Measurements from ENCODE around the gene AFF3. TPM values are rescaled to one million over a fixed set of nuclear protein-coding genes. Genes with fewer than 3 reads are reported as not detected.

AFF3 gene
- total RNA-seq, 4 donors from 2014 or later, result 5.3 to 216 (median 12.5) TPM

GRCh38 chr2:99648178-99648844 lies 494.1 kb downstream of the AFF3 start:
- Histone ChIP-seq H3K4me1 (peaks cover 0 to 7% (median 0%) of the 10 kb centered on the region in 4 donors), H3K36me3 (no peaks in the 10 kb centered on the region), H3K27ac (no peak overlapping the region), H3K27me3 (no peaks in the 10 kb centered on the region), H3K4me3 (no peak overlapping the region), H3K9me3 (no peaks in the 10 kb centered on the region)
- no peak for TF ChIP-seq POLR2A (IDR thresholded peaks at IDR 0.05)
- no peak for TF ChIP-seq CTCF (IDR thresholded peaks at IDR 0.05)
- DNase-seq, result no peak

GRCh38 chr2:99645960-99646359 lies 496.4 kb downstream of the AFF3 start:
- Histone ChIP-seq H3K27ac (no peak overlapping the region), H3K27me3 (no peaks in the 10 kb centered on the region), H3K4me3 (no peak overlapping the region), H3K36me3 (no peaks in the 10 kb centered on the region), H3K9me3 (no peaks in the 10 kb centered on the region), H3K4me1 (peaks cover 0 to 7% (median 0%) of the 10 kb centered on the region in 4 donors)
- no peak for DNase-seq
- TF ChIP-seq CTCF (IDR thresholded peaks at IDR 0.05) (no peak), POLR2A (IDR thresholded peaks at IDR 0.05) (no peak)

GRCh38 chr2:99644419-99644787 lies 498.0 kb downstream of the AFF3 start:
- Histone ChIP-seq H3K36me3 (no peaks in the 10 kb centered on the region), H3K27me3 (no peaks in the 10 kb centered on the region), H3K4me1 (peaks cover 0 to 7% (median 0%) of the 10 kb centered on the region in 4 donors), H3K4me3 (no peak overlapping the region), H3K9me3 (no peaks in the 10 kb centered on the region), H3K27ac (no peak overlapping the region)
- no peak for DNase-seq
- no peak for TF ChIP-seq CTCF (IDR thresholded peaks at IDR 0.05)
- no peak for TF ChIP-seq POLR2A (IDR thresholded peaks at IDR 0.05)

- TF ChIP-seq CTCF (IDR thresholded peaks at IDR 0.05) (no peak), POLR2A (IDR thresholded peaks at IDR 0.05) (no peak)
- no peaks in the 10 kb centered on the region for H3K27me3 ChIP-seq
Measured at GRCh38 chr2:99643787-99644418, 498.5 kb downstream of the AFF3 start.

GRCh38 chr2:99641999-99642398 lies 500.4 kb downstream of the AFF3 start:
- no peak overlapping the region for H3K27ac ChIP-seq
- H3K4me3 ChIP-seq, result no peak overlapping the region

More at GRCh38 chr2:99643787-99644418, 498.5 kb downstream of the AFF3 start:
- Histone ChIP-seq H3K9me3 (no peaks in the 10 kb centered on the region), H3K4me1 (peaks cover 0 to 7% (median 0%) of the 10 kb centered on the region in 4 donors), H3K4me3 (no peak overlapping the region), H3K36me3 (no peaks in the 10 kb centered on the region), H3K27ac (no peak overlapping the region)
- DNase-seq, result no peak

More at GRCh38 chr2:99641999-99642398, 500.4 kb downstream of the AFF3 start:
- Histone ChIP-seq H3K4me1 (peaks cover 0 to 7% (median 0%) of the 10 kb centered on the region in 4 donors), H3K36me3 (no peaks in the 10 kb centered on the region), H3K27me3 (no peaks in the 10 kb centered on the region), H3K9me3 (no peaks in the 10 kb centered on the region)
- TF ChIP-seq POLR2A (IDR thresholded peaks at IDR 0.05) (no peak), CTCF (IDR thresholded peaks at IDR 0.05) (no peak)
- no peak for DNase-seq
